T-helper 9 cell (primary cell): Measurements from ENCODE around the gene EEPD1.
"Not testable (repeated sequence)": the region's sequence is repeated elsewhere in the genome, so short reads cannot be mapped to it uniquely, and the experiment has no call there.

Experiments used
- DNase-seq: peaks from one replicate; pipeline ENCODE4 v3.0.0-alpha.2; 2020
- total RNA-seq, 2 donors: gene quantifications; one replicate each; lab custom pipeline; 2026; lab: John Stamatoyannopoulos, UW

The EEPD1 gene
- 7.6 to 27.8 reads per million in 2 donors for total RNA-seq

DNA sequence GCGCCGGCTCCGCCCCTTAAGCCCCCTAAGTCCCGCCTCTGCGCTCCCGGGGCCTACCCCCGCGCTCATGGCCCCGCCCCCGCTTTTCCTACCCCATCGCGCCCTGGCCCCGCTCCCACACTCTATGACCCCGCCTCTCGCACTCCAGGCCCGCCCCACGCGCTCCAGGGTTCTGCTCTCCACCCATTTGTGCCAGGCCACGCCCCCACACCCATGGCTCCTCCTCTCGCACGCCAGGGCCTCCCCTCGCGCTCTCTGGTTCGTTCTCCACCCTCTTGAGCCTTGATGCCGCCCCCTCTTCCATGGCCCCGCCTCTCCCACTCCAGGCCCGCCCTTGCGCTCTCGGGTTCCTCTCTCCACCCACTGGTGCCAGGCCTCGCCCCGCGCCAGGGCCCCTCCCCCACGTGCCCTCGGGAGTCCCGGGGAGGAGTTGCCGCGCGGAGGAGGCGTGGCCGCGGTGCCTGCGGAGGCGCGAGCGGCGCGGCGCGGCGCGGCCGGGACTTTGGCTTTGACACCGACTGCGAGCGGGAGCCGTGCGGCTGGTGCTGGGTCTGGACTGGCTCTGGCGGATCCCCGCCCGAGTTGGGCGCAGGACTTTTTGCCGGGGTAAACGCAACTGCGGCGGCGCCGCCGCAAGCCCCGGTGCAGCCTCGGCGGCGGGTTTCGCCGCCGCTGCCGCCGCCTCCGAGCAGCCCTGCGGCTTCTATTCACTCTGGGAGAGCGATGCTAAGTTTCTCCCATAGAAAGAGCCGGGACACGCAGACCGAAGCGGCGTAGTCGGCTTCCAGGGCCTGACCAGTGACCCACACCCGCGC is at the start of gene EEPD1:
EEPD1 (plus strand) TSS at position 499 of the 815 bp plus-strand sequence. CDS start 1,071 bp downstream, outside the sequence.
- peak; percentile 100 for DNase-seq

GRCh38 chr7:36103837-36104561 is 49.1 kb upstream of the EEPD1 start:
- no peak for DNase-seq

GRCh38 chr7:36106972-36107908 is 45.8 kb upstream of the EEPD1 start:
- not testable (repeated sequence) for DNase-seq

DNA sequence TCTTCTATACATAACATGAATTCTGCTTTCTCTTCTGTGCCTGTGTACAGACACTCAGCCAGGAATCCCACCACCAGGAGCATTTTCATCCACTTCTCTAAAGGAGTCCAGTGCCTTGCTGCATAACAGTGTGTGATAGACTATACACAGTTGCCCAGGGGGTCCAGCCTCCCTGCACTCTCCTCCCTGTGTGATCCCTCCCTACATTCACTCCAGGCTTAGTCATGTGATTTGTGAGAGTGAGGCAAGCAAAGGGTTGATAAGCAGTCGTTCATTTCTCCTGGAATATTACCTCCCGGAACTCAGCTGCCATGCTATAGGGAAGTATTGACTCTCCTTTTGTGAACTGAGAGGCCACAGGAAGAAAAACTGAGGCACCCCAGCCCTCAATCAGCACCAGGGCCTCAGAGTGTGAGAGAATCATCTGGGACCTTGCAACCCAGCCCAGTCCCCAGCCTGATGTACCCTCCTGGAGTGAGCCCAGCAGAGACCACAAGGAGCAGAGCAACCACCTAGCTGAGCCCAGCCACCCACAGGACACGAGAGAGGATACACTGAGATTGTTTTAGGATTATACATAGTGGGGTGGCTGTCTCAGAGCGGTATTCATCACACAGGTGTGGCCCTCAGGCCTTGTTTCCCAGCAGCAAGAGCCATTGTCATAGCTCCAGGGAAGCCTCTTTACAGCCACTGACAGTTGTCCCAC is 45.0 kb upstream of the EEPD1 start:
- DNase-seq = no peak

DNA sequence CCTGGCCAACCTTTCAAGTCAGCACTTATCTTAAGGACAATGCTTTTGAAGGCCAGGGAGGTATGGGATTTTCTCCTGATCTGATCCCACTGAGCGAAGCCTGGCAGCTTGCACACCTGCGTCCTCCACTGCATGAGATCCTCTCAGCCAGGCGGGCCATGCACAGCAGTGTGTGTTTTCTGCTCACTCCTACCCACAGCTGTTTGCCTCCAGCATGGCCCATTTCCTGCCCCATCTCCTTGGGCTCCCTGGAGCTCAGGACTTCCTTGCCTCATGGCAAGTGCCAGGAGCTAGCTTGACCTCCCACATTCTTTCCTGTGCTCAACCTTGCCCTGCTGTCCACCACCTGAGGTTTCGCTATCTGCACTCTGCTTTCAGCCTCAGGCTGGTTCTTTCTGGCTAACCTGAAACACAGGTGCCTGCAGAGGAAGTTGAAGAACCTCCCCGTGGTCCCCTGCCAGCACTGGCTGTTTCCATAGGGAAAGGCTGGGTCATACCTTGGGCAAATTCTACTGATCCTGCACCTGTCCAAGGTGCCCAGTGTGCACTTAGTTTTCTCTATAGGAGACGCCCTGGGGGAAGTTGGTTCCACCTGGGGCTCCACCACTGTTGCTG is 43.9 kb upstream of the EEPD1 start:
- no peak for DNase-seq

DNA sequence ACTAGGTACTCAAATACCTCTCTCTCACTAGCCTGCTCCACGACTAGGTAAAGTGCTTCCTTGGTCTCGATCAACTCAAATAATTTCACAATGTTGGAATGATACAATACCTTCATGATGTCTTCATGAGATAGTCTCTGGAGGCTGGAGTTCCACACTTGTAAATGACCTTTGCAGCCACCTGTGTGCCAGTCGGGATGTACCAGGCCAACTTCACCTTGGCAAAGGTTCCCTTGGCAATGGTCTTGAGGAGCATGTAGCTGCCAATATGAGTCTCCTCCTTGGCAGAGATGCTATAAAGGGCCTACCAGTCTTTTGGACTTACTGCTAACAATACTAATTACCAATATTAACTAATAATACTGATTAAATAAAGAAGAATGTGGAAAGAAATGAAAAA is 42.5 kb upstream of the EEPD1 start:
- no peak for DNase-seq

- no peak for DNase-seq
Observed at GRCh38 chr7:36112969-36113368, 40.1 kb upstream of the EEPD1 start.

GRCh38 chr7:36114355-36114754 is 38.7 kb upstream of the EEPD1 start:
- no peak for DNase-seq

- DNase-seq = peak; percentile 14
Observed at GRCh38 chr7:36115448-36116321, 37.4 kb upstream of the EEPD1 start.

DNA sequence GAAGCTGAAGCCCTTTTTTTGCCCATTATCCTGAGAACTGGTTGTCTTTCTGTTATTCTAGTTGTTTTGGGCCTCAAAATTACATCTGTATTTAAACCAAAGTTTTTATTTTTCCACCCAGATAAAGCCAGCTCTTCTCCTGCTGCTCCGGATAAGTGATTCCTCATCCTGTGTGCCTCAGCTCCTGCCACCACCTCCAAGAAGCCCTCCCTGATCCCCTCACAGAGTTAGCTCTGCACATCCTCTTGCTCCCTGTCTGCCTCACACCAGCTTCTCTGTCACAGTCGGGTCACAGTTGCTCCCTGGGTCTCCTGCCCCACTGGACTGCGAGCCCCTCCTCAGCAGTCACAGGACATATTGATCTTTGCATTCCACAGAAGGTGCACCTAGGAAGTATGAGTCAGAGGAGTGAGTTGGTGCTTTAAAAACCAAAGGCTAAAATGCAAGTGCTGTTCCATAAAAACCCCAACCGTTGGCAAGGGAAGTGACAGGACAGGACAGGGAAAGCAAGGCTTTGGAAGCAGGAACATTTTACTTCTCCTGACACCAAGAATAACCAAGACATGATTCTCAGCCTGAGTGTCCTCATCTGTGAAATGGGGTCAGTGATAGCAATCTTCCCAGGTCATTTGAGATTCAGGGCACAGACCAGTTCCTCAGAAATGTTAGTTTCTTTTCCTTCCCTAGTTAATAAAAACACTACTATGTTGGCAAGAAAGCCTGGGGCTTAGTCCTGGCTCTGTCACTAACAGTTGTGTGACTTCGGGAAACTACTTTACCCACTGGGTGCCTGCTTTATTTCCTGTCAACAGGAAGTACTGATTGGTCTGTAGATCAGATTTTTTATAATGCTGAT is 36.5 kb upstream of the EEPD1 start:
- no peak for DNase-seq

- no peak for DNase-seq
Observed at GRCh38 chr7:36117203-36117840, 35.7 kb upstream of the EEPD1 start.

DNA sequence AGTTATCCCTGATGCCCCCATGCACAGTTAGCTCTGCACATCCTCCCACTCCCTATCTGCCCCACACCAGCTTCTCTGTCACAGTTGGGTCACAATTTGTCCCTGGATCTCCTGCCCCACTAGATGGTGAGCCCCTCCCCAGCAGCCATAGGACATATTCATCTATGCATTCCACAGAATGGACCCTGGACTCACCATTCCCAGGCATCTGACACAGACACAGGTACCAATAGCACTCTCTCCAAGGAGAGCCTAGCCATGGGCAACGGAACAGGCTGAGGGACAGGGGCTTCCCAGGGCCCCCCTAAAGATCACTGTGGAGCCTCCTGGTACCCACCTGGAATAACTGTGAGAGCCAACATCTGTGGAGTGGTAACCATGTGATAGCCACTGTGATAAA is 34.7 kb upstream of the EEPD1 start:
- no peak for DNase-seq

- no peak for DNase-seq
Observed at GRCh38 chr7:36119005-36119706, 33.9 kb upstream of the EEPD1 start.

DNA sequence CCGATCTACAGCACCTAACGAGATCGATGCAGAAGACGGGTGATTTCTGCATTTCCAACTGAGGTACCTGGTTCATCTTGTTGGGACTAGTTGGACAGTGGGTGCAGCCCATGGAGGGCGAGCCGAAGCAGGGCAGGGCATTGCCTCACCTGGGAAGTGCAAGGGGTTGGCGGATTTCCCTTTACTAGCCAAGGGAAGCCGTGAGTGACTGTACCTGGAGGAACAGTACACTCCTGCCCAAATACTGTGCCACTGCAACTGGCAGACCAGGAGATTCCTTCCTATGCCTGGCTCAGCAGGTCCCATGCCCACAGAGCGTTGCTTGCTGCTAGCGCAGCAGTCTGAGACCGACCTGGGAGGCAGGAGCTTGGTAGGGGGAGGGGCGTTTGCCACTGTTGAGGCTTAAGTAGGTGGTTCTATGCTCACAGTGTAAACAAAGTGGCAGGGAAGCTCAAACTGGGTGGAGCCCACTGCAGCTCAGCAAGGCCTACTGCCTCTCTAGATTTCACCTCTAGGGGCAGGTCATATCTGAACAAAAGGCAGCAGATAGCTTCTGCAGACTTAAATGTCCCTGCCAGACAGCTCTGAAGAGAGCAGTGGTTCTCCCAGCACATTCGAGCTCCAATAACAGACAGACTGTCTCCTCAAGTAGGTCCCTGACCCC is 32.9 kb upstream of the EEPD1 start:
- not testable (repeated sequence) for DNase-seq

DNA sequence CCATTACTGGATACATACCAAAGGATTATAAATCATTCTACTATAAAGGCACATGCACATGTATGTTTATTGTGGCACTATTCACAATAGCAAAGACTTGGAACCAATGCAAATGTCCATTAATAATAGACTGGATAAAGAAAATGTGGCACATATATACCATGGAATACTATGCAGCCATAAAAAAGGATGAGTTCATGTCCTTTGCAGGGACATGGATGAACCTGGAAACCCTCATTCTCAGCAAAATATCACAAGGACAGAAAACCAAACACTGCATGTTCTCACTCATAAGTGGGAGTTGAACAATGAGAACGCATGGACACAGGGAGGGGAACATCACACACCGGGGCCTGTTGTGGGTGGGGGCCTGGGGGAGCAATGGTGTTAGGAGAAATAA is 27.4 kb upstream of the EEPD1 start:
- DNase-seq = not testable (repeated sequence)

DNA sequence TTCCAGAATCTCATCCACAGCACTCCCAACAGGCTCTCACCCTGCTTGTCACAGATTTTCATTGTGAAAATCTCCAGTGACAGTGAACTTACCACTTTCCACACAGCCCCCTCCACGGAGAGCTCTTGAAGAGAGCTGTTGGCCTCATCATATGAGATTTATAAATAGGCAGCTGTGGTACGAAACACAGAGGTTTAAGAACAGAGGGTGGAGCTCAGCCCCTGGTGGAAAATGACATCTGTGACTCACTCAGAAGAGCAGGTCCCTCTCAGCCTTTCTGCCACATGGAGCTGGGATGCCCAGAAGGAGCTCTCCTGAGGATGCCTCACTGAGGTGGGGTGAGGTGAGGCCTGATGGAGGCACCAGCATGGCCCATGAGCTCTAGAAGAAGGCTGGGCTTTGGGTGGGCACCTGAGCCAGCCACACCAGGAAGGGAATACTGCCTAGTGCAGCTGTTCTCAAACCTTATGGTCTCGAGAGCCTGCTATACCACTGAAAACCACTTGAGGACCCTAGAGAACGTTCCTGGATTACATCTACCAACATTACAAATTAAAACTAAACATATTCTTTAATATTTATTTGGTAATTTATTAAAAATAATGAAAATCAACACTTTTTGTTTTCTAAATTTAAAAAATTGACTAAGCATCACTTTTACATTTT is 25.8 kb upstream of the EEPD1 start:
- no peak for DNase-seq

DNA sequence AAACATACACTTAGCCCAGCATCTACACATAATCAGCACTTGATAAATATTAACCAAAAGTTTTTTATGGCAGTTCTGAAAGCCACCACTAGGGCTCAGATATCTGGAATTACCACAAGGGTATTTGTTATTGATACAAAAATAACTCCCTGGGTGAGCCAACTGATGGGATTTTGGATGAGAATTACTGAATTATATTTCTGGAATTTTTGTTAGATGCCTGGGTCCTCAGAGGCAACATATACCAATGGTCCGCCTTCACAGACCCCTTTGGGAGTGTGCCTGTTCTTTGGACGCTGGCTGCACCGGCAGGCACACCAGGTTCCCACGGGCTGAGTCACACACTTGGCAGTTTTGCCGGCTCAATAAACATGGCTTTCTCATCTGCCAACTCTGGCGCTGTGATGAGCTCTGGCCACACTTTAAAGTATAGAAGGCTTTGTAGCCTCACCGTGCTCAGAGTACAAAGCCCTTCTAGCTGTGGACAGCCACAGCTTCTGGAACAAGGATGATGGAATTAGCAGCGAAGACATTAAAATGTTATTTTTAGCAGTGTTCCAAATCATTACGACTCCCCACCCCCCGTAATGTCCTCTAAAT is 24.5 kb upstream of the EEPD1 start:
- DNase-seq = no peak
